CD4-positive, alpha-beta memory T cell (primary cell): ENCODE results near the gene ACVR1B. TPM values are rescaled to one million over a fixed set of nuclear protein-coding genes. Genes with fewer than 3 reads are reported as not detected.

Source experiments
- CTCF ChIA-PET: fragments of 350-600 bp; sonication (Branson Sonifier 250); formaldehyde crosslinking; loops from one replicate; lab custom pipeline; 2021; ENCODE audit warnings: inconsistent platforms; ENCODE audit not compliant: partially characterized antibody; lab: Charles Lee
- POLR2A ChIA-PET: fragments of 350-600 bp; sonication (Branson Sonifier 250); formaldehyde crosslinking; loops from one replicate; lab custom pipeline; 2021; ENCODE audit not compliant: partially characterized antibody; lab: Charles Lee
- DNase-seq, 5 donors: peaks; one replicate each; pipeline versions ENCODE4 v3.0.0 to v3.0.0-alpha.2; 2020 to 2022; ENCODE audit warnings: mixed read lengths in 1 of 5
- H3K27ac ChIP-seq: one replicate; pipeline ENCODE4 v1.7.0; 2013; ENCODE audit warnings: low read depth, low read length
- H3K27me3 ChIP-seq: 2 replicates; pipeline ENCODE4 v1.7.0; 2013; ENCODE audit warnings: mild to moderate bottlenecking, low read length, moderate library complexity; ENCODE audit not compliant: insufficient read depth
- H3K36me3 ChIP-seq: 2 replicates; pipeline ENCODE4 v1.7.0; 2013; ENCODE audit warnings: mild to moderate bottlenecking, low read length, moderate library complexity; ENCODE audit not compliant: insufficient read depth
- H3K4me1 ChIP-seq: 2 replicates; pipeline ENCODE4 v1.7.0; 2013; ENCODE audit warnings: mild to moderate bottlenecking, low read length, moderate library complexity; ENCODE audit not compliant: insufficient read depth
- H3K4me3 ChIP-seq, 2 donors: one replicate each; pipeline ENCODE4 v1.7.0; 2013; ENCODE audit warnings: low read length in 2 of 2, mild to moderate bottlenecking in 1 of 2
- H3K9me3 ChIP-seq, 2 donors: one replicate each; pipeline ENCODE4 v1.7.0; 2013; ENCODE audit warnings: low read length in 2 of 2, control low read depth in 1 of 2; ENCODE audit not compliant: control insufficient read depth in 1 of 2
- H3K27ac Mint-ChIP-seq, 7 donors: one replicate each; pipeline ENCODE4 v1.8.0; 2020 to 2021; ENCODE audit warnings: mixed read lengths in 7 of 7, mild to moderate bottlenecking in 6 of 7, inconsistent platforms in 3 of 7, moderate library complexity in 3 of 7
- H3K27me3 Mint-ChIP-seq, 2 donors: one replicate each; pipeline ENCODE4 v1.8.0; 2020 to 2021; ENCODE audit warnings: mixed read lengths in 2 of 2
- H3K36me3 Mint-ChIP-seq, 2 donors: one replicate each; pipeline ENCODE4 v1.8.0; 2020 to 2021; ENCODE audit warnings: mixed read lengths in 2 of 2, inconsistent platforms in 1 of 2, mild to moderate bottlenecking in 1 of 2
- H3K4me1 Mint-ChIP-seq, 4 donors: one replicate each; pipeline ENCODE4 v1.8.0; 2020 to 2021; ENCODE audit warnings: mixed read lengths in 4 of 4, mild to moderate bottlenecking in 1 of 4
- H3K4me3 Mint-ChIP-seq, 8 donors: one replicate each; pipeline ENCODE4 v1.8.0; 2020 to 2021; ENCODE audit warnings: mixed read lengths in 8 of 8, mild to moderate bottlenecking in 7 of 8, moderate library complexity in 6 of 8, inconsistent platforms in 3 of 8
- H3K9me3 Mint-ChIP-seq, 8 donors: one replicate each; pipeline ENCODE4 v1.8.0; 2020 to 2021; ENCODE audit warnings: mixed read lengths in 8 of 8, mild to moderate bottlenecking in 5 of 8, inconsistent platforms in 3 of 8, moderate library complexity in 1 of 8
- intact Hi-C: fragments of 100-400 bp; cut with micrococcal nuclease; formaldehyde crosslinking; loops from one replicate; pipeline ENCODE4 v1.15.1; 2023
- polyA plus RNA-seq, 2 donors: library from polyadenylated mRNA; unstranded; fragments of 300-500 nt; fragmentation: Illumina TruSeq; gene quantifications; one replicate each; pipeline ENCODE4 v1.2.3, GENCODE V29; 2021
- total RNA-seq, 2 experiments: library from RNA; stranded (reverse); gene quantifications; one replicate each; pipeline ENCODE4 v1.2.3, GENCODE V29; 2021

Gene ACVR1B
- total and polyA plus RNA-seq, 4 experiments from 2014 or later: 0.42 to 12.6 (median 6.7) TPM

GRCh38 chr12:52019113-52019770 is 67.7 kb downstream of the ACVR1B start:
- intact Hi-C loops: no loop called here
- Mint-ChIP-seq H3K27me3 (no peaks in the 10 kb centered on the region), H3K4me1 (peaks cover 13 to 33% (median 21%) of the 10 kb centered on the region in 4 donors), H3K36me3 (peaks cover under 1 to 12% of the 10 kb centered on the region in 2 donors), H3K9me3 (peaks cover 0 to 6% (median 0%) of the 10 kb centered on the region in 8 donors), H3K4me3 (peak overlapping the region in 1 of 8 donors; percentile 52), H3K27ac (peak overlapping the region in 4 of 7 donors; percentile 18 to 90 (median 48))
- Histone ChIP-seq H3K4me3 (no peak overlapping the region), H3K27me3 (no peaks in the 10 kb centered on the region), H3K9me3 (no peaks in the 10 kb centered on the region), H3K27ac (no peak overlapping the region), H3K4me1 (peaks cover 22% of the 10 kb centered on the region), H3K36me3 (peaks cover 1% of the 10 kb centered on the region)
- ChIA-PET POLR2A (interaction anchor here (1.6 to 9.9 kb wide), 3 partner anchors 12 to 26 kb away, joined by 5 to 187 read pairs (median 11); partner anchors contain the start of gene TAMALIN), CTCF (interaction anchor here (1.6 to 20.6 kb wide), 7 partner anchors 7 to 48 kb away, joined by 3 to 1048 read pairs (median 10); partner anchors contain the start of genes ATG101 and TAMALIN)
- DNase-seq: no peak

GRCh38 chr12:52020539-52021336 is 69.2 kb downstream of the ACVR1B start:
- Histone ChIP-seq H3K27me3 (no peaks in the 10 kb centered on the region), H3K27ac (no peak overlapping the region), H3K36me3 (no peaks in the 10 kb centered on the region), H3K4me3 (no peak overlapping the region), H3K4me1 (peaks cover 36% of the 10 kb centered on the region), H3K9me3 (no peaks in the 10 kb centered on the region)
- Mint-ChIP-seq H3K9me3 (peaks cover 0 to 6% (median 0%) of the 10 kb centered on the region in 8 donors), H3K36me3 (peaks cover 0 to 13% of the 10 kb centered on the region in 2 donors), H3K27ac (peak overlapping the region in 6 of 7 donors; percentile 35 to 90 (median 80)), H3K4me3 (peak overlapping the region in 4 of 8 donors; percentile 10 to 65 (median 56)), H3K27me3 (no peaks in the 10 kb centered on the region), H3K4me1 (peaks cover 25 to 47% (median 34%) of the 10 kb centered on the region in 4 donors)
- CTCF ChIA-PET: interaction anchor here (0.6 to 20.6 kb wide), 12 partner anchors 9 to 1541 kb away, joined by 3 to 1048 read pairs (median 8); partner anchors contain the start of genes ATG101 and TAMALIN
- POLR2A ChIA-PET: interaction anchor here (1.8 to 9.9 kb wide), 2 partner anchors 14 to 28 kb away, joined by 11 to 187 read pairs; partner anchors contain the start of gene TAMALIN
- DNase-seq: peak; percentile 56 to 62 (median 60)
- intact Hi-C loops: no loop called here

DNA sequence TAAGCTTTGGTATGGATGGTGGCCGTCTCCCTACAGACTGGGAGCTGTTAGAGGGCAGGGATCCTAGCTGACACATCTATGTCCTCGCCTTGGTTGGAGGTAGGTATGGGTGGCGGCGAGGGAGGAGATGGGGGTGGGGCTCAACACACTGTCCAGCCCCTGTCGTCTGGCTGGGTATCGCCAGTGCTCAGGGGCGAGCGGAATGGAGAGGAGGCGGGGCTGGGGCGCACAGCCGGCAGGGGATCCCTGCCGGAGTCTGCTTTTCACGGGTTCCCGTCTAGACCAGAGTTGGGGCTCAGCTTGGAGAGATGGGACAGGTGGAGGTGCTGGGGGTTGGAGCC is 71.3 kb downstream of the ACVR1B start:
- H3K4me3 Mint-ChIP-seq: peak overlapping the region; percentile 75 to 88 (median 80)
- peak in 1 of 5 donors; percentile 29 for DNase-seq
- Histone ChIP-seq H3K27me3 (no peaks in the 10 kb centered on the region), H3K36me3 (no peaks in the 10 kb centered on the region), H3K27ac (peak overlapping the region; percentile 48), H3K4me1 (peaks cover 42% of the 10 kb centered on the region), H3K4me3 (peak overlapping the region; percentile 36 to 57), H3K9me3 (no peaks in the 10 kb centered on the region)
- H3K27me3 Mint-ChIP-seq: no peaks in the 10 kb centered on the region
- peak overlapping the region; percentile 53 to 93 (median 86) for H3K27ac Mint-ChIP-seq
- H3K36me3 Mint-ChIP-seq: peaks cover 0 to 2% of the 10 kb centered on the region in 2 donors
- POLR2A ChIA-PET: interaction anchor here (1.0 to 9.9 kb wide), 8 partner anchors 9 to 202 kb away, joined by 3 to 187 read pairs (median 18); partner anchors contain the start of genes ATG101, NR4A1 and TAMALIN
- CTCF ChIA-PET: interaction anchor here (1.2 to 20.6 kb wide), 11 partner anchors 9 to 132 kb away, joined by 3 to 1048 read pairs (median 7); partner anchors contain the start of genes ATG101, NR4A1 and TAMALIN
- H3K4me1 Mint-ChIP-seq: peaks cover 29 to 56% (median 39%) of the 10 kb centered on the region in 4 donors
- H3K9me3 Mint-ChIP-seq: peaks cover 0 to 3% (median 0%) of the 10 kb centered on the region in 8 donors
- intact Hi-C loops: loop anchor here (1.0 kb wide), 3 partner anchors 10 to 30 kb away; partner anchors contain the start of gene TAMALIN

DNA sequence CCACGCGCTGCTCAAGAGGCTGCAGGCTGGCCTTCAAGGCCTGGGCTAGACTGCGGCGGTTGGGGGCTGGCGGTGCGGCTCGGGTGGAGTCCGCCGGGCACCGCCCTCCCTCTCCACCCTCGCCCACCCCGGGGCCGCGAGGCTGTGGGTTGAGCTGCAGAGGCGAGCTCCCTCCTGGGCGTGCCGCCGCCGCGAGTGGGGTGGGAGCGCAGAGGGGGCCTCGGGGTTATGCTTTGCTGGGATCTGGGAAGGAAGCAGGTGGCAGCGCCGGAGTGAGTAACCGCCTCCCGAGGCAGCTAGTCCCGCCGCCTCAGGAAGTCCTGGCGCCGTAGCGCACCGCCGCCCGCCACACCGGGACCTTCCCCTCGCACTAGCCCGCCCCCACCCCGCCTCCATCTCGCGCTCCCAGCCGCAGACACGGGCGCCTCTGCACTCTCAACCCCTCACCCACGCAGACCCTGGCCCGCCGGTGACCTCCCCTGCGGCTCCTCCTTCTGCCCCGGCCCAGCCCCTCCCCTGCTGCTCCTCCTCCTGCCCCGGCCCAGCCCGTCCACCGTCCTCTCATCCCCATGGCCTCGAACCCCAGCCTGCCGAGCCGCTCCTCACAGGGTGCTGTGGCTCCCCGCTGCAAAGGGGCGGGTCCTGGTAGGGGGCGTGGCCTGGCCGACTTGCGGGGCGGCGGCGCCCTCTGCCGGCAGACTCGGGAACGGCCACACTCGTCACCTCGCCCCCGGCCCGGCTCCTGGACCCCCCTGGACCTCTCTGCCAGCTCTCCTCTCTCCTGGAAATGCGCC is 71.9 kb downstream of the ACVR1B start:
- Histone ChIP-seq H3K4me1 (peaks cover 42% of the 10 kb centered on the region), H3K27ac (peak overlapping the region; percentile 48), H3K27me3 (no peaks in the 10 kb centered on the region), H3K9me3 (no peaks in the 10 kb centered on the region), H3K36me3 (no peaks in the 10 kb centered on the region), H3K4me3 (peak overlapping the region; percentile 36 to 57)
- peak overlapping the region; percentile 85 to 99 (median 92) for H3K4me3 Mint-ChIP-seq
- ChIA-PET POLR2A (interaction anchor here (1.0 to 9.9 kb wide), 9 partner anchors 9 to 983 kb away, joined by 3 to 187 read pairs (median 16); partner anchors contain the start of genes ATG101, EIF4B, NR4A1 and TAMALIN), CTCF (interaction anchor here (0.5 to 20.6 kb wide), 14 partner anchors 9 to 137 kb away, joined by 3 to 1048 read pairs (median 6); partner anchors contain the start of genes ATG101, NR4A1 and TAMALIN)
- H3K27ac Mint-ChIP-seq: peak overlapping the region; percentile 91 to 99 (median 97)
- no peaks in the 10 kb centered on the region for H3K27me3 Mint-ChIP-seq
- peaks cover 29 to 56% (median 39%) of the 10 kb centered on the region in 4 donors for H3K4me1 Mint-ChIP-seq
- DNase-seq: peak; percentile 87 to 94 (median 88)
- peaks cover 0 to 2% of the 10 kb centered on the region in 2 donors for H3K36me3 Mint-ChIP-seq
- intact Hi-C loops: loop anchor here (1.0 kb wide), 3 partner anchors 10 to 30 kb away; partner anchors contain the start of gene TAMALIN
- peaks cover 0 to 3% (median 0%) of the 10 kb centered on the region in 8 donors for H3K9me3 Mint-ChIP-seq

- no peaks in the 10 kb centered on the region for H3K27me3 ChIP-seq
- no peaks in the 10 kb centered on the region for H3K36me3 ChIP-seq
- H3K4me3 ChIP-seq: peak overlapping the region; percentile 28 to 57
- peak in 1 of 5 donors; percentile 66 for DNase-seq
- H3K4me1 Mint-ChIP-seq: peaks cover 29 to 56% (median 39%) of the 10 kb centered on the region in 4 donors
- intact Hi-C loops: loop anchor here (1.0 kb wide), 3 partner anchors 9 to 31 kb away; partner anchors contain the start of gene TAMALIN
- H3K9me3 Mint-ChIP-seq: peaks cover 0 to 3% (median 0%) of the 10 kb centered on the region in 8 donors
- no peaks in the 10 kb centered on the region for H3K9me3 ChIP-seq
- H3K27me3 Mint-ChIP-seq: no peaks in the 10 kb centered on the region
- ChIA-PET CTCF (interaction anchor here (0.5 to 20.6 kb wide), 26 partner anchors 8 to 549 kb away, joined by 3 to 1048 read pairs (median 11); partner anchors contain the start of genes ATG101, SMIM41 and TAMALIN), POLR2A (interaction anchor here (1.0 to 9.9 kb wide), 10 partner anchors 8 to 982 kb away, joined by 3 to 187 read pairs (median 18); partner anchors contain the start of genes ATG101, EIF4B, NR4A1 and TAMALIN)
- peak overlapping the region; percentile 48 for H3K27ac ChIP-seq
- H3K36me3 Mint-ChIP-seq: peaks cover 0 to 2% of the 10 kb centered on the region in 2 donors
- peaks cover 42% of the 10 kb centered on the region for H3K4me1 ChIP-seq
- H3K4me3 Mint-ChIP-seq: peak overlapping the region; percentile 85 to 99 (median 92)
- peak overlapping the region; percentile 91 to 99 (median 97) for H3K27ac Mint-ChIP-seq
Measured at GRCh38 chr12:52023976-52024688, 72.6 kb downstream of the ACVR1B start.
